Right forelimb (tissue), 1 donor: ENCODE measurements around the gene NECTIN2.
A peak's percentile ranks its signal among the peaks of the same experiment; 100 is the strongest.
"Not testable (repeated sequence)": the region's sequence is repeated elsewhere in the genome, so short reads cannot be mapped to it uniquely, and the experiment has no call there.

Source experiments
- DNase-seq: peaks from one replicate; pipeline ENCODE4 v3.0.0-alpha.2; 2018

Gene NECTIN2

DNA sequence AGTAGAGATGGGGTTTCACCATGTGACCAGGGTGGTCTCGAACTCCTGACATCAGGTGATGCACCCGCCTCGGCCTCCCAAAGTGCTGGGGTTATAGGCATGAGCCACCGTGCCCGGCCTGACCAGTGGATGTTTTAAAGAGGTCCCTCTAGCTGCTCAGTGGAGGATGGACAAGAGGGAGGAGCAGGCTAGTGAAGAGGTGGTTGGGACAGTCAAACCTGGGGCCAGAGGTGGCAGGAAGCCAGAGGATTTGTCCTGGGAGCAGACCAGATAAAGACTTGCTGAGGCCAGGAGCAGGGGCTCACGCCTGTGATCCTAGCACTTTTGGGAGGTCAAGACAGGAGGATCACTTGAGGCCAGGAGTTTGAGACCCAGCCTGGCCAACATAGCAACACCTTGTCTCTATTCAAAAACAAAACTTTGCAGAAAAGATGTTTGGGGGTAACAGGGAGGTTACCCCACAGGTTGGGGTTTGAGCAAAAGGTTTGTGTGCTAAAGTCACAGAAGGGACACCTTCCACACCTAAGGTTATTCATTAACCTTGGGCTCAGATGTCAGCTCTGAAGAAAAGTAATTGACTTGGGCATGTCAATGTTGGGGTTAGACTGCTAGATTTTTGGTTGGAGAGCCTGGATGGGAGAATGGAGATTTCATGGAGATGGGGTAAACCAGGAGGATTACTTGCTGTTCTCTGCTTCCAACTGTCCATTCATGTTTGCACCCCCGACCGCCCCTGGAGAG is 28.2 kb upstream of the NECTIN2 start:
- no peak for DNase-seq

GRCh38 chr19:44818466-44819031 is 27.5 kb upstream of the NECTIN2 start:
- no peak for DNase-seq

- DNase-seq, result no peak
Observed at GRCh38 chr19:44819246-44819832, 26.8 kb upstream of the NECTIN2 start.

DNA sequence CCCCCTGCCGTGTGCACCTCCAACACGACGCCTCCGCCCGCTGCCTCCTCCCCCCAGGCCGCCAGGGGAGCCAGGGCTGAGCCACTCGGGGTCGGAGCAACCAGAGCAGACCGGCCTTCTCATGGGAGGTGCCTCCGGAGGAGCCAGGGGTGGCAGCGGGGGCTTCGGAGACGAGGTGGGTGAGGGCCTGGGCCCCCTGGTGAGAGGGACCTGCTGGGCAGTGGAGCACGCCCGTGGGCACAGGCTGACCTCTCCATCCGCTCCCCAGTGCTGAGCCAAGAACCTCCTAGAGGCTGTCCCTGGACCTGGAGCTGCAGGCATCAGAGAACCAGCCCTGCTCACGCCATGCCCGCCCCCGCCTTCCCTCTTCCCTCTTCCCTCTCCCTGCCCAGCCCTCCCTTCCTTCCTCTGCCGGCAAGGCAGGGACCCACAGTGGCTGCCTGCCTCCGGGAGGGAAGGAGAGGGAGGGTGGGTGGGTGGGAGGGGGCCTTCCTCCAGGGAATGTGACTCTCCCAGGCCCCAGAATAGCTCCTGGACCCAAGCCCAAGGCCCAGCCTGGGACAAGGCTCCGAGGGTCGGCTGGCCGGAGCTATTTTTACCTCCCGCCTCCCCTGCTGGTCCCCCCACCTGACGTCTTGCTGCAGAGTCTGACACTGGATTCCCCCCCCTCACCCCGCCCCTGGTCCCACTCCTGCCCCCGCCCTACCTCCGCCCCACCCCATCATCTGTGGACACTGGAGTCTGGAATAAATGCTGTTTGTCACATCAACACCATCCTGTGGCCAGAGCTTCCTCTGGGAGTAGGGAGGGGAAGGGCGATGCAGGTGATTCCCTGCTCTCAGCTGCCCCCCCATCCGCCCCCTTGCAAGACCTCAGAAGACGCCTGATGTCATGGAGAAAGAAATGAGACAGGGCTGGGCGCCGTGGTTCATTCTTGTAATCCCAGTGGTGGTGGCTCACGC is 25.2 kb upstream of the NECTIN2 start:
- peak; percentile 58 for DNase-seq

GRCh38 chr19:44822177-44822576 is 23.9 kb upstream of the NECTIN2 start:
- DNase-seq, result no peak

DNA sequence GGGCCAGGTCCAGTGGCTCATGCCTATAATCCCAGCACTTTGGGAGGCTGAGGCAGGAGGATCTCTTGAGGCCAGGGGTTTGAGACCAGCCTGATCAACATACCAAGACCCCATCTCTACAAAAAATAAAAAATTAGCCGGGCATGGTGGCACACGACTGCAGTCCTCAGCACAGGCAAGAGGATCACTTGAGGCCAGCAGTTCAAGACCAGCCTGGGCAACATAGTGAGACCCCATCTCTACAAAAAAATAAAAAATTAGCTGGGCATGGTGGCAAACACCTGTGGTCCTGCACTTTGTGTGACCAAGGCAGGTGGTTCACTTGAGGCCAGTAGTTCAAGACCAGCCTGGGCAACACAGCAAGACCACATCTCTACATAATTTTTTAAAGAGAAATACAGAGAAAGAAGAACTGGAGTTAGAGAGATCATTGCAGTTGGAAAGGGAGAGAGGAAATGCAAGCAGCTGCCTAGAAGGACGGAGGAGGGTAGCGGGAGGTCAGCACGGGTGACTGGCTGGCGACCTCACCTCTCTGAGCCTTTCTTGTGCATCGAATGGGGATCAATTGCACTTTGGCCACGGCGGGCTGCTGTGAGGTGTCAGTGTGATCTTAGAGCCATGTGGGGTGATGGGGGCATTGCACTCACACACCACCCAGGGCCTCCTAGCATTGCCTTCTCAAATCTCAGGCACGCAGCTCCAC is 23.3 kb upstream of the NECTIN2 start:
- no peak for DNase-seq

DNA sequence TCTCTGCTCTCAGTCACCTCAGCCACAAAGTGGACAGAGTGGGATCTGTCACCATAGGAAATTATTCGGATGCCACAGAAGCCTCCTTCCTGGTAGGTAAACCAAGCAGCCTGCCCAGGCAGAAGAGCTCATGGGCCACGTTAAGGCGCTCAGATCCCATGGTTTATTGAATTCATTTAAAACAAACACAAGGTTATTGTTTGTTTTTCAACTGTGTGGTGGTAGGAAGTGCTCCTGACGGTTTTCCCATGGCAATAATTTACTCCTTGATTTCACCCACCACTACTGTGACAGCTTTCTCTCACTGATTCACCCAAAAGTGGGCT is 22.8 kb upstream of the NECTIN2 start:
- DNase-seq, result no peak

- no peak for DNase-seq
Observed at GRCh38 chr19:44824761-44825160, 21.3 kb upstream of the NECTIN2 start.

GRCh38 chr19:44832875-44833274 is 13.2 kb upstream of the NECTIN2 start:
- not testable (repeated sequence) for DNase-seq

DNA sequence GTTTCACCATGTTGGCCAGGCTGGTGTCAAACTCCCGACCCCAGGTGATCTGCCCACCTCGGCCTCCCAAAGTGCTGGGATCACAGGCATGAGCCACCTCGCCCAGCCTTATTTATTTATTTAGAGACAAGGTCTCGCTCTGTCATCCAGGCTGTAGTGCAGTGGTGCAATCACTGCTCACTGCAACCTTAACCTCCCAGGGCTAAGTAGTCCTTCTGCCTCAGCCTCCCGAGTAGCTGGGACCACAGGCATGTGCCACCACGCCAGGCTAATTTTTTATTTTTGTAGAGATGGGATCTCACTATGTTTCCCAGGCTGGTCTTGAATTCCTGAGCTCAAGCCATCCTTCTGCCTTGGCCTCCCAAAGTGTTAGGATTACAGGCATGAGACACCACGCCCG is 11.7 kb upstream of the NECTIN2 start:
- not testable (repeated sequence) for DNase-seq

DNA sequence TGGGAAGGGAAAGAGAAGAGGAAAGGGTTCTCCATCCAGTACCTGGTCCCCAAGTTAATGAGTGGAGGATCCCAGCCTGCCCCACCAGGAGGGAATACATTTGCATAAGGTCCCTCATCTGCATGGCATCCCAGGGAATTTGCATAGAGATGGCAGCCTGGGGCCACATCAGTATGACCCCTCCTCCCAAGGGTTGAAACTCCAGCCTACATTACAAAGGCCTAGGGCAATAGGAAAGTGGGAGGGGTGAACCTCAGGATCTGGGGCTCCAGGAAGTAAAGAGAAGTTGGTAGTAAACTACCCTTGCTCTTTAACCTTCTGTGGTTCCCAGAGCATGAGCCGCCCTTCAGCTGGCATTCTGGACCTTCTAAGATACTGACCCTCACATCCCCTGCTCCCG is 6.8 kb upstream of the NECTIN2 start:
- no peak for DNase-seq

DNA sequence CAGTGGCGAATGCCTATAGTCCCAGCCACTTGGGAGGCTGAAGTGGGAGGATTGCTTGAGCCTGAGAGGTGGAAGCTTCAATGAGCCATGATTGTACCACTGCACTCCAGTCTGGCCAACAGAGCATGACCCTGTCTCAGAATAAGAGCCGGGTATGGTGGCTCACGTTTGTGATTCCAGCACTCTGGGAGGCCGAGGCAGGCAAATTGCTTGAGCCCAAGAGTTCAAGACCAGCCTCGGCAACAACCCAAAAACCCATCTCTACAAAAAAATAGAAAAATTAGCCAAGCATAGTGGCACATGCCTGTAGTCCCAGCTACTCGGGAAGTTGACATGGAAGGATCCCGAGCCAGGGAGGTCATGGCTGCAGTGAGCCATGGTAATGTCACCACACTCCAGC is 5.3 kb upstream of the NECTIN2 start:
- no peak for DNase-seq

DNA sequence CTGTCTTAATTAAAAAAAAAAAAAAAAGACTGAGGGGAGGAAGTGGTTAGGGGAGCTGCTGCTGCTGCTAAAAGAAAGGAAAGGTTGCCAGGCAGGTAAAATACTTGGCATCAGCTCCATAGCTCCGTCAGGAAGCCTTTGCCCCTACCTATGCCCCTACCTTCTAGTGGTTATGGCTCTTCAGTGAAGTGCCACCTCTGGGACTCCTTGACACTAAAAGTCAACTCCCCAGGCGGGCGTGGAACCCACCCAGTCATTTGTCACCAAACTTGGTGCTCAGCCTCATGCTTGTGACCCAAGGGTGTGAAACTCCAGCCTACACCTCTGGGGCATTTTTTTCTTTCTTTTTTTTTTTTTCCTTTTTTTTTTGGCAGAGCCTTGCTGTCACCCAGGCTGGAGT is 4.9 kb upstream of the NECTIN2 start:
- DNase-seq, result no peak

DNA sequence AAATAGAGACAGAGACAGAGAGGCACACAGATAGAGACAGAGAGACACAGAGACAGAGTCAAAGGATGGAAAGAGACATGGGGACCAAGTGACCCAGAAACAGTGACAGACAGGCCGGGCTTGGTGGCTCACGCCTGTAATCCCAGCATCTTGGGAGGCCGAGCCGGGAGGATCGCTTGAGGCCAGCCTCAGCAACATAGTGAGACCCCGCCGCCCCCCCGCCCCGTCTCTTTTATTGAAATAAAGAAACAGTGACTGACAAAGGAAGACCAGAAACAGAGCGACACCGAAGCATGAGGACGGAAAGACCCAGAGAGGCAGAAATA is 848 bp upstream of the NECTIN2 start:
- no peak for DNase-seq

GRCh38 chr19:44846455-44847143 is 502 bp downstream of the NECTIN2 start:
- peak; percentile 64 for DNase-seq

GRCh38 chr19:44847144-44848035 is 1.3 kb downstream of the NECTIN2 start:
- DNase-seq, result peak; percentile 78

GRCh38 chr19:44848036-44848811 is 2.1 kb downstream of the NECTIN2 start:
- DNase-seq, result no peak

- DNase-seq, result no peak
Observed at GRCh38 chr19:44848812-44849447, 2.8 kb downstream of the NECTIN2 start.

- no peak for DNase-seq
Observed at GRCh38 chr19:44850641-44851109, 4.6 kb downstream of the NECTIN2 start.

- no peak for DNase-seq
Observed at GRCh38 chr19:44851427-44851826, 5.3 kb downstream of the NECTIN2 start.
